ENCODE measurements around the gene MYO15B. TPM values are rescaled to one million over a fixed set of nuclear protein-coding genes. Genes with fewer than 3 reads are reported as not detected.

Gene MYO15B
- total and polyA plus RNA-seq, 2 experiments from 2014 or later = 1.3 to 7.2 TPM

DNA sequence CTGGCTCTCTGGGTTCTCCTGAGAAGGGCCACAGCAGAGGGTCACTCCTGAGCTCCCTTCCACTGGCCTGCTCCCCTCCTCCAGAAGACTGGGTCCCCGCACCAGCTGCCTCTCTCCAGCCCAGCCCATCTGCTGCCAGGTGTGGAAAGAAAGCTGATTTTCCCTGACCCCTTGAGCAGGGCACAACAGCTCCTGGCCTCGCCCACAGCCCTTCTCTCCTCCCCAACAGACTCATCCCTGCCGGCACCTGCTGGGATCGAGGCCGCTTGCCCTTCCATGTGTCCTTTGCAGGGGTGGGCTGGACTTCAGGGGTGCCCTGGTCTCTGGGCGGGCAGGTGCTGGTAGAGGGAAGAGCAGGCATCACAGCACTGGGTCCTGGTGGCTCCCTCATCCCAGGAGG is 40.8 kb downstream of the MYO15B start:
- TF ChIP-seq EZH2 (IDR thresholded peaks at IDR 0.05; ENCODE audit: insufficient read depth, poor library complexity, severe bottlenecking) (no peak), EZH2phosphoT487 (IDR thresholded peaks at IDR 0.05; ENCODE audit: insufficient read depth, low read depth) (no peak)
- 0 out of 2 replicates have a peak, but pooled peaks cover 2% of the 10 kb centered on the region for H3F3A ChIP-seq (ENCODE audit: insufficient read depth)
- H3K79me2 ChIP-seq (ENCODE audit: insufficient read depth) = no peaks in the 10 kb centered on the region
- H3K4me2 ChIP-seq (ENCODE audit: unreplicated experiment) = no peak overlapping the region
- DNase-seq = no peak
- H4K20me1 ChIP-seq (ENCODE audit: insufficient read depth) = no peaks in the 10 kb centered on the region
- peaks cover 5% of the 10 kb centered on the region for H3K4me1 ChIP-seq (ENCODE audit: insufficient read depth)
- H2AFZ ChIP-seq = no peak overlapping the region
- WGBS, 2 experiments (ENCODE audit: low coverage in 1 of 2, low lambda C conversion rate in 2 of 2, missing lambda C conversion rate in 2 of 2) = 88% methylated on average over 6 of the region's 6 CpGs
- in situ Hi-C loops (cut with MboI) = no loop called here
- H3K36me3 ChIP-seq (ENCODE audit: low read depth) = no peaks in the 10 kb centered on the region
- H3K9me2 ChIP-seq (ENCODE audit: insufficient read depth) = no peaks in the 10 kb centered on the region
- H3K27ac ChIP-seq = no peak overlapping the region
- H3K27me3 ChIP-seq (replicated peaks; ENCODE audit: insufficient read depth) = no peaks in the 10 kb centered on the region
- no peaks in the 10 kb centered on the region for H3K9me3 ChIP-seq (ENCODE audit: low read depth)
- H3K4me3 ChIP-seq = no peak overlapping the region
- no peak overlapping the region for H3K9ac ChIP-seq

DNA sequence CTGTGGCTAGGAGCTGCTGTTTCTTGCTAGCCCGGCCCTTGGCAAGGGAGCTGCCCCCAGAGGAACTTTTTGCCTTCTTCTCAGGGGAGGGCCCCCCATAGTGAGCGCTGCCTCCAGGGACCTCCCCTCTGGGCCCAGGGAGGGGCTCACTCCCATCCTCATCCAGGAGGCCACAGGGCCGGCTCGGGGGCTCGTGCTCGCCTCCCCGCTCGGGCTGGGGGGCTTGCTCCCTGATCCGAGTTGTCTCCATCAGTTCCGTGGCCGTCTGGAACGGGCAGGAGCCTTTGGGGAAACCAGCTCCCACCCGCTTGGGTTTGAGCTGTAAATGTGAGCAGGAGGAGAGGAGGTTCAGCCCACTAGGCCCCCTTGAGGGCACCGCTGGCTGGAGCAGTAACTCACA is 41.6 kb downstream of the MYO15B start:
- Histone ChIP-seq H2AFZ (no peak overlapping the region), H3K4me3 (no peak overlapping the region), H3K9me3 (ENCODE audit: low read depth) (no peaks in the 10 kb centered on the region), H3K36me3 (ENCODE audit: low read depth) (no peaks in the 10 kb centered on the region), H3K4me2 (ENCODE audit: unreplicated experiment) (no peak overlapping the region), H3F3A (ENCODE audit: insufficient read depth) (0 out of 2 replicates have a peak, but pooled peaks cover 4% of the 10 kb centered on the region), H4K20me1 (ENCODE audit: insufficient read depth) (no peaks in the 10 kb centered on the region), H3K9me2 (ENCODE audit: insufficient read depth) (no peaks in the 10 kb centered on the region), H3K9ac (no peak overlapping the region), H3K4me1 (ENCODE audit: insufficient read depth) (peaks cover 11% of the 10 kb centered on the region), H3K79me2 (ENCODE audit: insufficient read depth) (no peaks in the 10 kb centered on the region), H3K27ac (no peak overlapping the region), H3K27me3 (replicated peaks; ENCODE audit: insufficient read depth) (no peaks in the 10 kb centered on the region)
- TF ChIP-seq EZH2phosphoT487 (IDR thresholded peaks at IDR 0.05; ENCODE audit: insufficient read depth, low read depth) = no peak
- no peak for TF ChIP-seq EZH2 (IDR thresholded peaks at IDR 0.05; ENCODE audit: insufficient read depth, poor library complexity, severe bottlenecking)
- in situ Hi-C loops (cut with MboI) = no loop called here
- 68 to 79% methylated on average over 12 to 14 of the region's 14 CpGs for WGBS, 2 experiments (ENCODE audit: low coverage in 1 of 2, low lambda C conversion rate in 2 of 2, missing lambda C conversion rate in 2 of 2)
- DNase-seq = no peak

DNA sequence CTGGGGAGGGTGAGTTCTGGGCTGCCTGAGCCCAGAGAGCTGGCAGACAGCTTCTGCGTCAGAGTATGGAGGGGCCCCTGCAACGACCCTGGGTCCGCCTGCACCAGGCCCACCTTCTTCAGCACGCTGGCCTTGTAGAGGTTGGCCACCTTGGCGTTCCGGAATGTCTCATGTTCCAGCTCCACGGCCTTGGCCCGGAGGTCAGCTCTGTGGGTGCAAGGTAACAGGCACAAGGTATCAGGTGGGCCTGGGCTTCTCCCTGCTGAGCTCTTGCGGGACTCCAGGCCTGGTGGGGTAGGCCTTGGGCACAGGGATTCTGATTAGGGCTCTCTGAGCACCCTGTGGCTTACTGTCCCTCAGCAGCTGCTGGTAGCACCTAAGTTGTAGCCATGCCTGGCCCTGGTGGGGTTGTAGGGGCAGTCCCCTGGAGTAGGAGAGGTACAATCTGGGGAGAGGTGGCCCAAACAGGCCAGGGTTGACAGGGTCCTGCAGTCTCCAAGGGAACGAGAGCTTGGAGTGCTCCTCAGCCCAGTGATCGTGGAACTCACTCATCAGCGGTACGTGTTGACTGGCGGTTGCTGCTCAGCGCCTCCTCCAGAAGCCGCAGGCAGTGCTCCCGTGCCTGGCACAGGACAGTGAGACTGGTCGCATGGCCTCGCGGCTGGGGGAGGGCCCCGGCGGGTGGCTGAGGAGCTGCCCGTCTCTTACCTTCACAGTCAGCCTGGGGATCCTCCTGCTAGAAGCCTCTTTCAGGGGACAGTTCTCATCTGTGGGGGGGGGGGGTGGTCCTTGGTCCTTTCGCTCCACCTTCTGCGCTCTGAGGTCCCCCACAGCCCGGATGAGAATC is 42.7 kb downstream of the MYO15B start:
- Histone ChIP-seq H3F3A (ENCODE audit: insufficient read depth) (0 out of 2 replicates have a peak, but pooled peaks cover 4% of the 10 kb centered on the region), H3K27ac (no peak overlapping the region), H3K9me2 (ENCODE audit: insufficient read depth) (no peaks in the 10 kb centered on the region), H3K9ac (no peak overlapping the region), H3K36me3 (ENCODE audit: low read depth) (no peaks in the 10 kb centered on the region), H3K79me2 (ENCODE audit: insufficient read depth) (no peaks in the 10 kb centered on the region), H2AFZ (no peak overlapping the region), H3K4me1 (ENCODE audit: insufficient read depth) (peaks cover 13% of the 10 kb centered on the region), H3K4me2 (ENCODE audit: unreplicated experiment) (no peak overlapping the region), H3K27me3 (replicated peaks; ENCODE audit: insufficient read depth) (no peaks in the 10 kb centered on the region), H3K4me3 (no peak overlapping the region), H4K20me1 (ENCODE audit: insufficient read depth) (no peaks in the 10 kb centered on the region), H3K9me3 (ENCODE audit: low read depth) (no peaks in the 10 kb centered on the region)
- no peak for DNase-seq
- in situ Hi-C loops (cut with MboI) = no loop called here
- TF ChIP-seq EZH2phosphoT487 (IDR thresholded peaks at IDR 0.05; ENCODE audit: insufficient read depth, low read depth) = no peak
- no peak for TF ChIP-seq EZH2 (IDR thresholded peaks at IDR 0.05; ENCODE audit: insufficient read depth, poor library complexity, severe bottlenecking)
- 89 to 92% methylated on average over 23 to 25 of the region's 26 CpGs for WGBS, 2 experiments (ENCODE audit: low coverage in 1 of 2, low lambda C conversion rate in 2 of 2, missing lambda C conversion rate in 2 of 2)

DNA sequence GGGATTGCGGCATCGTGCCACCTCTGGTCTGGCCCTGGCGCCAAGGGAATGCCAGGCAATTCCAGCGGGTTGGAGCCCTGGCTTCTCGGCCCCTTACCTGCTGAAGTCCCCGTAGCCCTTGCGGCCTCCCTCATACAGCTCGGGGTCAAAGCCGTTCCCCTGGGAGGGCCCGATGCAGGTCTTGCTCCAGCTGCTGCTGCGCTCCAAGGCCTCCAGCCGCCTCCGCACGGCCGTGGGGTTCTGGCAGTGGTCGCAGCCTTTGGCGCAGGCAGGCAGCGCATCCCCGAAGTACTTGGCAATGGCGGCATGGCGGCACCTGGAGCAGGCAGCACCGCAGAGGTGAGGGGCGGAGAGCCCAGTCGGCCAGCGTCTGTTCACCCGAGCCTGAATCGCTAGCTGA is 43.8 kb downstream of the MYO15B start:
- WGBS, 2 experiments (ENCODE audit: low coverage in 1 of 2, low lambda C conversion rate in 2 of 2, missing lambda C conversion rate in 2 of 2) = 91 to 95% methylated on average over 27 of the region's 27 CpGs

More for the DNA sequence above, 43.8 kb downstream of the MYO15B start:
- no peak for TF ChIP-seq EZH2 (IDR thresholded peaks at IDR 0.05; ENCODE audit: insufficient read depth, poor library complexity, severe bottlenecking)
- no peak for TF ChIP-seq EZH2phosphoT487 (IDR thresholded peaks at IDR 0.05; ENCODE audit: insufficient read depth, low read depth)
- no peak overlapping the region for H2AFZ ChIP-seq
- H3K4me1 ChIP-seq (ENCODE audit: insufficient read depth) = peaks cover 13% of the 10 kb centered on the region
- H3K27me3 ChIP-seq (replicated peaks; ENCODE audit: insufficient read depth) = no peaks in the 10 kb centered on the region
- H3K4me2 ChIP-seq (ENCODE audit: unreplicated experiment) = no peak overlapping the region
- in situ Hi-C loops (cut with MboI) = no loop called here
- H3K36me3 ChIP-seq (ENCODE audit: low read depth) = no peaks in the 10 kb centered on the region
- H4K20me1 ChIP-seq (ENCODE audit: insufficient read depth) = no peaks in the 10 kb centered on the region
- H3K79me2 ChIP-seq (ENCODE audit: insufficient read depth) = no peaks in the 10 kb centered on the region
- H3K4me3 ChIP-seq = no peak overlapping the region
- no peak overlapping the region for H3K9ac ChIP-seq
- 0 out of 2 replicates have a peak, but pooled peaks cover 4% of the 10 kb centered on the region for H3F3A ChIP-seq (ENCODE audit: insufficient read depth)
- no peaks in the 10 kb centered on the region for H3K9me3 ChIP-seq (ENCODE audit: low read depth)
- no peaks in the 10 kb centered on the region for H3K9me2 ChIP-seq (ENCODE audit: insufficient read depth)
- no peak for DNase-seq
- no peak overlapping the region for H3K27ac ChIP-seq
